G401.6 (cell line): ENCODE measurements around the gene PLEKHA7.
"Not testable (repeated sequence)": the region's sequence is repeated elsewhere in the genome, so short reads cannot be mapped to it uniquely, and the experiment has no call there.

Source experiments
- FAIRE-seq: peaks from 2 replicates; lab custom pipeline; 2012; peaks lifted over from hg19 to GRCh38; lab: Jason Lieb, UNC

The PLEKHA7 gene

DNA sequence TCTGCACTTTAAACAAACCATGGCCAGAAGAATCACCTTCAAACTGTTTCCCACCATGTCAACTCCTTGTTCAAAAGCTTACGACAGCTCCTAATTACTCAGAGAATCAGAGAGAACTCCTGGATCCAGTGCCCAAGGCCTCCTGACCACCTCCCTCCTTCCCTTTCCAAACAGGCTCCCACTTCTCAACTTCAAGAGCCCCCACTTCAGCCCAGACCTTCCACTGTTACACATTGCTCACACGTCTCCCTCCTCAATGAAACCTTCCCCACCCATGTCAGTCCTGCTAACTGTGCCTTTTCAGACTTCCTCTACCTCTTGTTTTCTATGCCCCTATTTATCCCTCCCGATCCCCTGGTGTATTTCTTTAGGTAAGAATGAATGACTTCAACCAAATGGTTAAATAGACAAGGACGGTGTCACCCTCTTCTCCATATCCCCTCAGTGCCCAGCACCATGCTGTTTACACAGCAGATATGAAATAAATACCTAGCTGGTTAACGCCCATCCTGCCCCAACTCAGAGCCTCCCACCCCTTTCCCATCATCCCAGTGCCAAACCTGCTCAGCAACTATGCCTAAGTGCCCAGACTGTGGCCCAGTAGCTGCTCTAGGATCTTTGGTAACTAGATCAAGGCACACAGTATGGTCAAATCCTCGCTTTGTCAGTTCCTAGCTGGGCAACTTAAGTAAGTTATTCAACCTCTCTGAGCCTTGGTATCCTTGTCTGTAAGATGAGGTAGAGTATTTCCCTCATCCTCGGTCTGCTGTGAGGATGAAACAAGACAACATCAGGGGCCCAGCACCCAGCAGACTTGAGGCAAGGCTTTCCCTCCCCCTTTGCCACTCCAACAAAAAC, 36.8 kb downstream of the PLEKHA7 start:
- no peak for FAIRE-seq

DNA sequence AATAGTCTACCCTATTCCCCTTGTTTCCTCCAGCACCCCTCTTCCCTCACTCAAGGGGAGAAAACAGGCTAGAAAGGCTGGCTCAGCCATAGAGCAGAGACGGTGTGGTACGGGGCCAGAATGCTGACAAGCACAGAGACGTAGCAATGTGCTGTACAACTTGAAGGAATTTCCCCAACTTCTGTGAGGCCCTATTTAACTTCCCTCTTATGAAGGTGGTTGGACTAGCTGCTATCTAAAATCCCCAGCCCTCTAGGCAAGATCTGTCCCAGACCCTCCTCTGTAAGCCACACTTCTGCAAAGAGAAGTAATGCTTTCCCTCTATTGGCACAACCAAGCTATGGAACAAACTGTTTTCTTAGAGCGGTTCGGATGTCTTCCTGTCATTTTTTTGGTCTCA, 37.8 kb downstream of the PLEKHA7 start:
- FAIRE-seq = no peak

DNA sequence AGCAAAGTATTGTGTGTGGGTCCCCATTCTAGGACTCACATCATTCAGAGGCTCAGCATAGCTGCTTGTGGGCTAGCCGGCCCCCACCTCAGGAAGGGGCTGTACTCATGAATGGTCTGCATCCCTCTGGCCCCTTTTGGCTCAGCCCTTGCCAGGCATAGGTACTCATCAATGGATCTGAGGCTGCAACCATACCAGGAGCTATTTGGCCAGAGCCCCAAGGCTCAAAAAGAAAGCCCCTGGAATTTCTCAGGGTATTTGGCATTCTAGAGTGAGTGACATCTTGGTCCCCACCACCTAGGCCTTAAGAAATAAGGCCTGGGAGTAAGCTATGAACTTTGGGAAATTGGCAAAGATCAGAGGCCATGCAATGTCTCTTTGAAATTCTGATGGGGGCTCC, 38.3 kb downstream of the PLEKHA7 start:
- FAIRE-seq = no peak

DNA sequence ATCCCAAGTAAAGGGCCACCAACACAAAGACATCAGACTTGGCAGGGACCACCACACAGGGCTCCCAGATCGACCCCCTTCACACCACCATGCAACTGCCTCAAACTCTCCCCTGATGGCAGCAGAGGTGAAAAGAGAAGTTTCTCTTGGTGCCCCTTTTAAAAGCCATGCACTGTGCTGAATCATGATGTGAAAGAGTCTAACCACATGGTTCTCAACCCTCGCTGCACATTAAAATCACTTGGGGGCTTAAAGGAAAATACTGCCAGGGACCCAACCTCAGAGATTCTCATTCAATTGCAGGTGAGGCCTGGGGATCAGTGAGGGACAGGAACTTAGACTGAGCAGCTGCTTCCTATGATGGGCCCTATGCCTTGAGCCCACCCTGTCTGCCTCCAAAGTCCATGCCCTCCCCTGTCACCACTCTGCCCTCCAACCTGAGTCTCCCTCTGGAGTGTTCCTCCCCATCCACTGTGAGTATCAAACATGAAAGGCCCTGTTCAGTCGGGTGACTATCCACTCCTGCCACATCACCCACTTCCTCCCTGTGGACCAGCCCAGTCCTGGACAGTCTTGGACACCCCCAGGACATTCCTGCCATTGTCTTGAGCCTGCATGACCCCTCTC, 40.8 kb downstream of the PLEKHA7 start:
- no peak for FAIRE-seq

DNA sequence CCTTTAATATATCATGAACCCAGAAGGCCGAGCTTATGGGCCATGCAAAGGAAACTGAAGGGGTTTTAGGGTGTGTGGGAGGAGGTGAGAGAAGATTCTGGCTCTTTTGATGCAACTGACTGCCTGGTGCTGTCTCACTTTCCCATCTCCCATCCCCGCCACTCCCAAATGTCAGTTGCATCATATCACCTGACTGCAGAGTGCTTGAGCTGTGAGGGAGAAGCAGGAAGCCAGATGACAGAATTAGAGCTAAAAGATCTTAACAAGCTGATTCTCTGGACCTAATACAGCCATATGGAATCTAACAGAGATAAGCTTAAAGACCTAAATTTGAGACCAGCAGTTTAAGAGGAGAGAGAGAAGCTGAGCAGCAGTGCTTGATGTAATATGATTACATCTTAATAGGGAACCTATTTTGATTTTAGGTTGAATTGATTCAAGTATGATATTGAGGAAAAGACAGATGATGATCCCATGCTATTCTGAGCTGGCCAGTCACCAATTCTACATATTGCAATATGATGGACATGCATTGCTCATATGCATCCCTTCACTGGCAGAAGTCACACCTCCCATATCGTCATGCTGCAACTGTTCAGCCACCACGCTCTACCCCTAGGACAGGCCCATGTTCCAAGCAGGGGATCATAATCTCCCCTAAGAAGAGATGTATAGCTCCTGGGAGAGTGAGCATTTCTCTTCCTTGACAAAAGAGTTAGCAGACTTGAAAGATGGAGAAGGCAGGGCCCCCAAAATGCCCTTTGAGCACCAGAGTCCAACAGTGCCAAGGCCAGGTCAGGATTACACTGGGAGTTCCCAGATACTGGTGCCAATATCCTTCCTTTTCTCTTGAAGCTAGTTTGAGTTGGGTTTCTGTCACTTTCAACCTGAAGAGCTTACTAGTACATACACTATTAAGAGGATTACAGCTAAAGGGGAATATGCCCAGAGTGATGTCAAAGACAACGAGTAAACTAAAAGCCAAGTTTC, 44.9 kb downstream of the PLEKHA7 start:
- FAIRE-seq = no peak

DNA sequence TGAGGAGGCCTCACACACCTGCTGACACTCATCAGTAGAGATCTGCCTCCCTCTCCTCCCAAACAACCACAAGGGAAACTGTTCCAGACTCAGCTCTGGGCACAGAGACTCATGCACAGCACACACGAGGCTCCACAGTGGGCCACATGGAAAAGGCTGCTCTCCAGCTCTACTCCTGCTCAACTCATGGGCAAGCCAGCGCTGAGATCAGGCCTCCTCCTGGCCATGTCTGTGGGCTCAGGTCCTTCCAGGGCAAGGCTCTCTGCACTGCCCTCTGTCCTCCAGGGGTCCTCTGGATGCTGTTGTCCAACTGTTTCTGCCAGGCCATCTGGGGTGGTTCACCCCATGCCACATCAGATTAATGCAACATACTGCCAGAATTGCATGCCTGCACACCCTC, 46.0 kb downstream of the PLEKHA7 start:
- no peak for FAIRE-seq

DNA sequence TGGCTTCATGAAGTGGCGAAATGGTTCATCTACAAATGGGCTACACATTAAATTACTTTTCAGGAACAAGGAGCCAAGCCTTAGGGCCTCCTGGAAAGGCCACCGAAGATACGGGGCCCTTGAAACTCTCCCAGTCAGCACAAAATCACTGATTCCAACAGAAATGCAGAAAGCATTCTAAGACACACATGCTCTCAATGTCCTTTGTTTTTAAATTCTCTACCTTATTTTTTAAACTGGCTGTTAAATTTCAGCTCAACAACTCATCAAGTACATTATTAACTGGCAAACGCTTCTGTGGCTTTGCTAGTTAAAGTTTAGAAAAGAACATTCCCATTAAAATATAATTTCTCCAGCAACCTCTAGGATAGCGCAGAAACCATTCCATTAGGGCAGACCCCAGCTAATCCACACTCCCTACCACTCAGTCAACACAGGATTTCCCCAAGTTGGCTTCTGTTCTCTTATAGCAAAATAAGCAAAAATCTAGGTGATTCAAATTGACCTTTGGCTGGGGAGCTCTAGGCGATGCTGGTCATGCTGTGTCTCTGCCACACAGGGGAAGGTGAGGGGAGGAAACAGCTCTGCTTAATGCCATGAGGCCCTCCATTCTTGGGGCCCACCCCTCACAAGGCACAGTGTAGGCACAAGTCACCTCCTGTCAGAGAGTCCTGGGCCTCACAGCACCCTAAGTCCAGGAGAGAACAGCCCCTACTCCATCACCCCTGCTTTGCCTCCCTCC, 47.1 kb downstream of the PLEKHA7 start:
- no peak for FAIRE-seq

DNA sequence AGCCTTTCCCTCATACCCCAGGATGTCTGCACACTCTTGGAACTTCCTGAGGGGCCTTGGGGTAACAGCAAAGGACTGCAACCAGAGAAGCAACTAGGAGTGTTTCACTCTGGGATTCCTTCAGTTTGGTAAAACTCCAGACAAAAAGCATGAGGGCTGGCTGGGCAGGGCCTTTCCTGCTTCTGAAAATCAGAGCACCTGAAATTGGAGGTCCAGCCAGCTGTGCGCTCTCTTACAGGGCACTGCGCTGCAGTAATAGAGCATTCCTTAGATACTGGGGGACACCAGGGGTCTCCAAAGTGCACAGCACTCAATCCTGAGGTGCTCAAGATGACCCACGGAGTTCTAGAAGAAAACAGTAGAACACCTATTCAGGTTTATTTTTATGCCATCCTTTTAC, 49.7 kb downstream of the PLEKHA7 start:
- FAIRE-seq = no peak

DNA sequence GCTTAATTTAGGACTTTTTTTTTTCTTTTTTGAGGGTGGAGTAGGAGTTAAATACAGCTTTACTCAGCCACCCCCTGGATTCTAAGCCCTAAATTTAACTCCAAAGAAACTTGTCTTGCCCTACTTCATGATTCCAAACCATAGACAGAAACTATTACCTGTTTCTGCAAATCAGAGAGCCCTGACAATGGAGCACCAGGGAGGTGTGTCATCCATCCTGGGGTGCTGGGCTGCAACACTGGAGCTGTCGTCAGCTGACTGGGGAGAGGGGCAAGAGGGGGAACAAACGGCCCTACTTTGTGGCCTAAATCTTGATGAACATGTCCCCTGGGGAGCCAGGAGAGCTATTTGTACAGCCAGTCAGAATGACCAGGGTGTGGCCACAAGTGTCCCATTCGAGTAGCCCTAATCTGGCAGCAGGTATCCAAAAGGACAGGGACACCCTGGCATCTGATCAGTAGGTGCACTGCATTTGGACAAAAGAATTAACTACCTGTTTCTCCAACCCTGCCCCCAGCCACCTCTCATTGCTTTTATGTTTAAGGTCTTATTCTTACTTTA, 50.8 kb downstream of the PLEKHA7 start:
- FAIRE-seq = no peak

DNA sequence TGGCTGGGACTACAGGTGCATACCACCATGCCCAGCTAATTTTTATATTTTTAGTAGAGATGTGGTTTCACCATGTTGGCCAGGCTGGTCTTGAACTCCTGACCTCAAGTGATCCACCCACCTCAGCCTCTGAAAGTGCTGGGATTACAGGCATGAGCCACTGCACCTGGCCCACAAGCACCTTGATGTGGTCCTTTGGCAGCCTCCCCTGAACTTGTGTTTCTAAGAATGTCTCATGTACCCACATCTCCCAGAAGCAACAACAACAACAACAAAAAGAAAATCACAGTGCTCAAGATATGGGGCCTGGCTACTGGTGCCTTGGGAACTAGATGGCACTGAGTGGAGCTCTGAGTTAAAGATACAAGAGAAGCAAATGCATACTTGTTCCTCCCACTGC, 51.6 kb downstream of the PLEKHA7 start:
- not testable (repeated sequence) for FAIRE-seq

DNA sequence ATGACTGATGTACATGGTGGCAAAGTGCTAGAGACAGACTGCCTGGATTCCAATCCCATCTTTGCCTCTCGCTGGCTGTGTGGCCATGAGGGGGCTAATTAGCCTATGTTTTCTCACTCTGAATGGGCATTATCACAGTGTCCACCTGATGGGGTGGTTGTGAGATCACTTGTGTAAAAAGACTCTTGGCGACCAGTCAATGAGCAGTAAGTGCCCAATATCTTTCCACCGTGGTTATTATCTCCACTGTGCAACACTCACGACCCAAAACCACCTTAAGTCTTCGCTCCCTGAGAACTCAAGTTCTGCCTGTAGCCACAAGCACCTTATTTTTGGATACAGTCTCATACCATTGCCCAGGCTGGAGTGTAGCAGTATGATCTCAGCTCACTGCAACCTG, 52.1 kb downstream of the PLEKHA7 start:
- no peak for FAIRE-seq

DNA sequence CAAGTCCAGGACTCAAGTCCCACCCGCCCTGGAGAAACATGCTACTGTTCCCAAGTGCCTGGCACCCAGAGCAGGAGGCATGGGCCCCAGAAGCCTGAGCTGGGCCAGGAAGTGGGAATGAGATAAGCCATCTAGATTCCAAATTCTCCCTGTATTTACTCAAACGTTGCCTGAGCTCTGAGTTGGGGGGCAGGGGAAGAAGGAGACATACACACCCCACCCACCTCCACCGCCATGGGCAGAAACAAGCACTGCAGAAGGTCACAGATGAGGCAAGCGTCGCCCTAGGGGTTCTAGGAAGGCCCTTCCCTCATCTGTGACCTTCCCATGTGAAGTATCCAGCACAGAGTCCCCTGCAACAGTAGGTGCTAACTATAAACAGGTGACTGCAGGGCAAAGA, 54.0 kb downstream of the PLEKHA7 start:
- FAIRE-seq = no peak

DNA sequence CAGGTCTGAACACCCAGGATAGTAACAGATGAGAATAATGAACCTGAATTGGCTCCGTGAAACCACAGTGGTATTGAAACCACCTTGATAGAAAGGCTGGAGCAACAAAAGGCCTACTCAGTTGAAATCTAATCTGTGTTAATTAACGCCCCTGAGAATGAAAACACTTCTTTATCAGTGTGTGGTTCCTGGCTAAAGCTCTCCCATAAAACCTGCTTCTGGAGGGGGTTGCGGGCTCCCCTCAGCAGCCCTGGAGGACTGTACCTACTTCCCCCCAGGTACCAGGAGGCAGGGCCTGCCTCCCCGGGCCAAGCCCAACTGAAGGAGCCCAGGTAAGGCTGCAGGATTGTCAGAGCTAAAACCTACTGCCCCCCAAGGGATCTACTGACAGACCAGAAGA, 54.6 kb downstream of the PLEKHA7 start:
- FAIRE-seq = no peak

DNA sequence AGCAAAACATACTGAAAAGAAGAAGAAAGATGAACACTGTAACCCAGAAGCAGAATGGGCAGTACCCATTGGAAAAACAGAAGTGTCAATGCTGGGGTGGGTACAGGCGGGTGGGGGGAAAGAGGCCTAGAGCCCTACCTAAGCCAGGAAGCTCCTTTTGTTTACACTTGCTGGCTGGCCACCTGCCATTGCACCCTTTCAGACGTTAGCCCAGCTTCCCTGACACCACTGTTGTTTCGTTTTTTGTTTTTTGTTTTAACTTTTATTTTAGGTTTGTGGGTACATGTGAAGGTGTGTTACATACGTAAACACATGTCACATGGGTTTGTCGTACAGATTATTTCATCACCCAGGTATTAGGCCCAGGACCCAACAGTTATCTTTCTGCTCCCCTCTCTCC, 55.4 kb downstream of the PLEKHA7 start:
- no peak for FAIRE-seq

DNA sequence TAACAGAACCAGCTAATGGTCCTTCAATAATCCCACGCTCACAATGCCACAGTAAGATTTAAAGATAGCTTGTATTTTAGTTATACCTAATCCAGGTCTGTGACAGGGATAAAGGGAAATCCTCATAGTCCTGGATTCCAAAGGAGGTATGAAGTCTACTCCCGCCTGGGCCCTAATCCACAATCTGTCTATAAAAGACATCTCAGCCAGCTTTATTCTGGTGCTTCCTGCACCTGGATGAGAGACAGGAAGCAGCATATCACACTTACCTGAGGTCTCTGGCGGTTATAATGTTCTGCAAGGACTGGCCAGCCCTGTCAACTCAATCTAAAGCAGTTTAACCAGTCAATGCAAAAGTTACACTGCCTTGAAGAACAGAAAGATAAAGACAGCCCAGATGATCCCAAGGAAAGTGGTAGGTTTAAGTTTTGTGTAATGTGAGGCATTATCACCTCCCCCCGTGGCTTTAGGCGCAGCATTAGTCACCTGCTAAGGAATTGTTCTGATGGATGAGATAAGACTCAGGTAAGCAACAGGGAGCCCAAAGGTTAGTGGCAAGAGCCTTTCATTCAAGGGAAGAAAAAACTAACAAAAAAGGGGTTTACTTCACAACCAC, 57.6 kb downstream of the PLEKHA7 start:
- FAIRE-seq = no peak

DNA sequence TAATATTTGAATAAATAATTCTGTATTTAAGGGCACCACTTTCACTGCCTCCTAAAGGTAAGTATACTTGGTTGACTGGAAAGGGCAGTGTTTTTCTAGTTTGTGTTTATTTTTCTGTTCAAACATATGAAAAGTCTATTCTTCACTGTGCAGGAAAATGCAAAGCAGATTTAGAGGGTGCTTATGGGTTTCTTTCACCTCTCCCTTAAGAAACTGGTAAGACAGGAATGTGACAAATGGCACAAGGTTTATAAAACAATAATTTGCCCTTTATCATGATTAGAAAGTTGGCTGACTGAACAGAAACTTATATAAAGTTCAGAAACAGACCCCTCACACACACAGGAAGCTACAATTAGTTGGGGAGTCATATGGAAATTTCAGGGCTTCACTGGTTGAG, 60.6 kb downstream of the PLEKHA7 start:
- no peak for FAIRE-seq

DNA sequence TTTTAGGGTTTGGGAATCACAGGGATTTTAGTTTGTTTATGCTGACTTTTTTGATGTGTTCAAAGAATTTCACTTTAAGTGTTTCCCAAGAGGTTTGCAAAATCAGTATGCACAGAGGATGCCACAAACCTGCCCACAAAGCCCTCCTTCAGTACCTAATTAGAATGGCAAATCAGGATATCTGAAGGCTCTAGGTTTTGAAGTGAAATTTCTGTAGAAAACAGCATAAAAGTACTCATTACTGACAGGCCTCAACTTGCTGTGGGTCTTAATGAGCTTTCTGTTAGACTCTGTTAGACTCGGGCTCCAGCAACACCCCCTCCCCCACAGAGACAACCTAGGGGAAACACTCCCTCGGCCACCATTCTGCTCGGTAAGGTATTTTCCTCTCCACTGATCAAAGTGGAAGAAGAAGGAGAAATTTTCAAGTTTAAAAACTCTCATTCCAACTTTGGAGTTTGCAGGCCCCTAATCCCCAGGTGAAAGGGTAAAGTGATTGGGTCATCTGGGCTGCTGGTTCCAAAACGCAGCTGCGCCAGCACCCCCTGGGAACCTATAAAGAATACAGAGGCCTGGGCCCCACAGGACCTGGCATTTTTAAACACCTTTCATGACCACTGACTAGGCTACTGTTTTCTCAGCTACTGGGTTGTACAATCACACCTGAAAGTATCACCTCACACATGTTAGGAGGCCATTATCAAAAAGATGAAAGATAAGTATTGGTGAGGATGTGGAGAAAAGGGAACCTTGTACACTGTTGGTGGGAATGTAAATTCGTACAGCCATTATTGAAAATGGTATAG, 67.5 kb downstream of the PLEKHA7 start:
- no peak for FAIRE-seq

DNA sequence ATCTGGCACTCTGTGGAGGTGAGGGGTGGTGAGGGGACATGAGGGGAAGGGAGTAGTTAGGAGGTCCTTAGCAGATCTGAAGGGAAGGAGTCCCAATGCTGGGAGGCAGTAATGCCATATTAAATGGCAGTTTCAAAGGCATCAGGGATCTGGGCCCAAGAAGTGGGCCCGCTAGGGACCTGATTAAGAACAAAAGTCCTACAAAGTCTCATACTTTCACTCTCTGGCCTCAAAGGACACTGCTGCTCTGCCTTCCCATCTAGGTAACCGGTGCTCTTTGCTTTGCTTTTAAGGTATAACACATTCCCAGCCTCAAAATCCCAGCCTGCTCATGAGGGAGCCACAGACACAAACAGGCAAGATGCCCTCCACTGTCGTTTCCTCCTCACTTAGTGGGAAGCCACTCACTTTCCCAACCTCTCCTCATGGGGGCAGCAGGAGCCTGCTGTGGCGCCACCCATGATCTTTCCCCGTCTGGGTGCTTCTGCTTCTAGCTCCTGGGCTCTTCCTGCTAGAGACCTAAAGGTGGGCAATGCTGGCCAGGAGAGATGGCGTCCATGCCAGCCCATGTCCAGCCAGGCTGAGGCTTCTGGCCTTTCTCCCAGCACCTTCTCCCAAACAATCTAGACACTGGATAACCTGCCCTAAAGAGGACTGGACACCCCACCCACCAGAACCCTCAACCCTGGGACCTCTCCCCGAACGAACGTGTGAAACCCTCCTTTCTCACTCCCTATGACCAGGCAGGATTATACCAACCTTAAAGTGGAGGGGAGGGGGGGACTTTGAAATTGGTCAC, 68.3 kb downstream of the PLEKHA7 start:
- FAIRE-seq = no peak

DNA sequence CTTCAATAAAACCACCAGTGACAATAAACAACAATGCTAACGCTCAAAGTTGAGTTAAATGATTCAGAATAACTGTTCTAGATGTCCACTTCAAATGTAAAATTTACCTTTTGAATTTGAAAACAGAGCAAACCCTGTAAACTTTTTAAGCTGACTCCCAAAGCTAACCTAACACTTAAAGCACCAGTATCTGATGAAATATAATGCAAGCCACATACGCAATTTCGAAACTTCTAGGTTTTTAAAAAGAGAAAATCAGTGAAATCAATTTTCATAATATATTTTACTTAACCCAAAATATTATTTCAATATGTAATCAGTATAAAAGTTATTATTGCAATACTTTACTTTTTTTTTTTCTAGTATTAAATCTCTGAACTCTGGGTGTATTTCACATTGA, 71.3 kb downstream of the PLEKHA7 start:
- FAIRE-seq = no peak

DNA sequence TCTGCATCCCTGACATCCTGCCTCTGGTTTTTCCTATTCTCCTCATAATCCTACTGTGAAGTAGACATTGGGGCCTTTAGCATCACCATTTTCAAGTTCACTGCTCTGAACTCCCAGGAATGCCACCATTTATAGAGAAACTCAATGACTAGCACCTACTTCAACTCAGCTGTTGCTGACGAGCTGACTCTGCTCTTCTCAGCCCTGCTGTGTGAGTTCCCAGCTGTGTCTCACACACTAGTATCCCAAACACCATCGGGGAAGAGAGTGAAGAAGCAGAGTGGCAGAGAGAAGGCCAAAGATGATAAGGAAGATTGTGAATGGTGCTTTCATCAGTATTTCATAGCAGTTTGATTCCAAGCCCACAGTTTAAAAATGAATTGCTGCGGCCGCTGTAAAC, 71.9 kb downstream of the PLEKHA7 start:
- FAIRE-seq = no peak
